Measurements from ENCODE around the gene SLC1A4. TPM values are rescaled to one million over a fixed set of nuclear protein-coding genes. Genes with fewer than 3 reads are reported as not detected.
"Not testable (repeated sequence)": the region's sequence is repeated elsewhere in the genome, so short reads cannot be mapped to it uniquely, and the experiment has no call there.

SLC1A4 gene
- total and polyA plus RNA-seq, 12 donors, result 13.0 to 196 (median 60.0) TPM

DNA sequence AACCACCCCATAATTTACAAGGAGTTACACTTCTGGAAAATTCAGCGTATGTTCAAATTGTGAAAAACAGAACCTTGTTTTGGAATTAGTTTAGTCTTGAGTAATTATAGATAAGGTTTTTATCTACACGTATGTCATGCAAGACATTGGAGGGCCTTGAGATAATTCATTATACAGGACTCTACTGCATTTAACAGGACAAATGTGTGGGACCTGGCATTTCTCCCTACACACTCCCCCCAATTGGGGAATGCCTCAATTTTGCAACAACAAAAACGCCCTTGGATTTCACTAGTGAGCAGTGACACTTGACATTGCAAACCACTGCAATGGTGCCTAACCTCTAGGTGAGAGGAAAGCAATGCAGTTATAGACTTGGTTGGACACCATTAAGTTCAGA lies 11.4 kb downstream of the SLC1A4 start:
- peak in 3 of 7 donors; percentile 48 to 65 (median 61) for DNase-seq
- peaks cover 13 to 66% of the 10 kb centered on the region in 2 donors for H3K4me1 ChIP-seq (replicated peaks in 1 of 2)
- 30 to 51% (median 36%) methylated on average over 3 of the region's 3 CpGs for WGBS, 4 donors
- H3K27me3 ChIP-seq, result no peaks in the 10 kb centered on the region
- TF ChIP-seq, protein P1, sequence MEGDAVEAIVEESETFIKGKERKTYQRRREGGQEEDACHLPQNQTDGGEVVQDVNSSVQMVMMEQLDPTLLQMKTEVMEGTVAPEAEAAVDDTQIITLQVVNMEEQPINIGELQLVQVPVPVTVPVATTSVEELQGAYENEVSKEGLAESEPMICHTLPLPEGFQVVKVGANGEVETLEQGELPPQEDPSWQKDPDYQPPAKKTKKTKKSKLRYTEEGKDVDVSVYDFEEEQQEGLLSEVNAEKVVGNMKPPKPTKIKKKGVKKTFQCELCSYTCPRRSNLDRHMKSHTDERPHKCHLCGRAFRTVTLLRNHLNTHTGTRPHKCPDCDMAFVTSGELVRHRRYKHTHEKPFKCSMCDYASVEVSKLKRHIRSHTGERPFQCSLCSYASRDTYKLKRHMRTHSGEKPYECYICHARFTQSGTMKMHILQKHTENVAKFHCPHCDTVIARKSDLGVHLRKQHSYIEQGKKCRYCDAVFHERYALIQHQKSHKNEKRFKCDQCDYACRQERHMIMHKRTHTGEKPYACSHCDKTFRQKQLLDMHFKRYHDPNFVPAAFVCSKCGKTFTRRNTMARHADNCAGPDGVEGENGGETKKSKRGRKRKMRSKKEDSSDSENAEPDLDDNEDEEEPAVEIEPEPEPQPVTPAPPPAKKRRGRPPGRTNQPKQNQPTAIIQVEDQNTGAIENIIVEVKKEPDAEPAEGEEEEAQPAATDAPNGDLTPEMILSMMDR (IDR thresholded peaks at IDR 0.05), result no peak
- TF ChIP-seq POLR2A (IDR thresholded peaks at IDR 0.05), result no peak
- no peaks in the 10 kb centered on the region for H3K9me3 ChIP-seq (replicated peaks in 1 of 3)
- intact Hi-C loops (cut with DNase I), result no loop called here
- peak overlapping the region in 4 of 5 donors; percentile 19 to 74 (median 36) for H3K27ac ChIP-seq
- H3K36me3 ChIP-seq (replicated peaks in 1 of 2), result no peaks in the 10 kb centered on the region
- no peak overlapping the region for H3K4me3 ChIP-seq

DNA sequence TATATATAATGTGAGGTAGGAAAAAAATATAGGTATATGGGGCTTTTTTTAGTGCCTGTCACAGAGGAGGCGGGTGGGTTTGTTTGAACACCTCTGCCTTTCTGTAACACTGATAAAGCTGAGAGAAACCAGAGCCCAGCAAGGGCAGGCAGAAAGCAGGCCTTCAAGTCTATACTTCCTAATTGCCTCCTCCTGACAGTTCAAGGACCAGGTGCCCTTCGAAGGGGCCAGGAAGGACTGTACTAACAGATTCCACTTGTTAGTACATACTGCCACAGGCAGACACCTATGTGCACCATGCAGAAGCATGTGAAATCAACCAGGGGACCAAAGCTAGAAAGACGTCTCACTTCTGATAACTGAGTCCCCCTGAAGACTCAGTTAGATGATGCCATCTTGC lies 13.8 kb downstream of the SLC1A4 start:
- peaks cover 13 to 54% of the 10 kb centered on the region in 2 donors for H3K4me1 ChIP-seq (replicated peaks in 1 of 2)
- H3K4me3 ChIP-seq, result no peak overlapping the region
- no peaks in the 10 kb centered on the region for H3K36me3 ChIP-seq (replicated peaks in 1 of 2)
- H3K27ac ChIP-seq, result peak overlapping the region in 3 of 5 donors; percentile 10 to 53 (median 47)
- DNase-seq, result peak in 1 of 7 donors; percentile 14
- H3K27me3 ChIP-seq, result no peaks in the 10 kb centered on the region
- WGBS, 4 donors, result 55 to 67% (median 60%) methylated on average over 3 of the region's 3 CpGs
- no peaks in the 10 kb centered on the region for H3K9me3 ChIP-seq (replicated peaks in 1 of 3)
- intact Hi-C loops (cut with DNase I), result no loop called here
- TF ChIP-seq, protein P1 (IDR thresholded peaks at IDR 0.05), result no peak
- no peak for TF ChIP-seq POLR2A (IDR thresholded peaks at IDR 0.05)

DNA sequence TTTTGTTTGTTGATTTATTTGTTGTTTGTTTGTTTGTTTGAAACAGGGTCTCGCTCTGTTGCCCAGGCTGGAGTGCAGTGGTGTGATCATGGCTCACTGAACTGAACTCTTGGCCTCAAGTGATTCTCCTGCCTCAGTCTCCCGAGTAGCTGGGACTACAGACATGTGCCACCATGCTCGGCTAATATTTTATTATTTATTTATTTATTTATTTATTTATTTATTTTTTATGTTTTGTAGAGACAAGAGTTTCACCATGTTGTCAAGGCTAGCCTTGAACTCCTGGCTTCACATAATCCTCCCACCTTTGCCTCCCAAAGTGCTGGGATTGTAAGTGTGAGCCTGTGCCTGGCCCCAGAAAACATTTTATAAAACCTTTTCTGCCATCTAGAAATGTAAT lies 15.0 kb downstream of the SLC1A4 start:
- DNase-seq; H3K27me3 ChIP-seq; intact Hi-C loops (cut with DNase I); H3K27ac ChIP-seq; H3K9me3 ChIP-seq (replicated peaks in 1 of 3); H3K4me3 ChIP-seq; H3K36me3 ChIP-seq (replicated peaks in 1 of 2): not testable (repeated sequence)
- WGBS, 4 donors, result 92 to 99% (median 96%) methylated on average over 3 of the region's 3 CpGs
- H3K4me1 ChIP-seq (replicated peaks in 1 of 2), result peaks cover 13 to 42% of the 10 kb centered on the region in 2 donors

DNA sequence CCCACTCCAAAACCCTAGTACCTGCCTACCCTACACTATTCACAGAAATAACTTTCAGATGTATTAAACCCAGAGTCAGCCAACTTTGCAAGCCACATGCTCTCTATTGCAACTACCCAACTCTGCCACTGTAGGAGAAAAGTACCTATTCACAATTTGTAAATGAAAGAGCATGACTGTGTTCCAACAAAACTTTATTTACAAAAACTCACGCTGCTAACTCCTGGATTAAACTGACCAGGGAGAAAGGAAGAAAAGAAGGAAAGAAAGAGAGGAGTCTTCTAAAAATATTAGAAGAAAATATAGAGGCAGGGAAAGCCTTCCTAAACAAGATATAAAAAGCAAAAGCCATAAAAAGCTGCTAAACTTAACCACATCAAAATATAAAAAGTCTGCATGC lies 24.6 kb downstream of the SLC1A4 start:
- Histone ChIP-seq H3K4me3 (no peak overlapping the region), H3K4me1 (replicated peaks in 1 of 2) (peaks cover 0 to 5% of the 10 kb centered on the region in 2 donors), H3K9me3 (replicated peaks in 1 of 3) (no peaks in the 10 kb centered on the region), H3K27ac (no peak overlapping the region), H3K36me3 (replicated peaks in 1 of 2) (peaks cover 0 to 63% of the 10 kb centered on the region in 2 donors), H3K27me3 (no peaks in the 10 kb centered on the region)
- WGBS, 4 donors, result 88 to 94% (median 91%) methylated on average over 1 of the region's 1 CpG
- TF ChIP-seq, protein P1 (IDR thresholded peaks at IDR 0.05), result no peak
- no peak for TF ChIP-seq POLR2A (IDR thresholded peaks at IDR 0.05)
- intact Hi-C loops (cut with DNase I), result no loop called here
- DNase-seq, result no peak

DNA sequence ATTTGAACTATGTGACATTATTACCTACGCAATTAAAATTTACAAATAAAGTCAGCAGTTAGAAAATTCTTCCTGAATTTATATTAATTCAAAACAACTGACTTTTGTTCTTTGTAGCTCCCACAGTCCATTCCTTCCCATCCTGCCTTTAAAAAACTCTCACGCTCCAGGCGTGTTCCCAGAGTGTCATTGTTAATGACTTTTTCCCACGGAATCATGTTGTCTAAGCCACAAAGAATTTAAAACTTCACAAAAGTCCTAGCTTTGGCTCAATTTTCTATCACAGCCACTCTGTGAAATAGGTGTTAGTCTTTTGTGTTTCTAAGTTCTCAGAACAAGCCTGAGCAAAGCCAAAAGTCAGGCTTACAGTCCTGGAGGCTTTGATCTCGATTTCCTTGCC lies 26.5 kb downstream of the SLC1A4 start:
- intact Hi-C loops (cut with DNase I), result no loop called here
- Histone ChIP-seq H3K27ac (no peak overlapping the region), H3K4me3 (no peak overlapping the region), H3K36me3 (replicated peaks in 1 of 2) (peaks cover 0 to 74% of the 10 kb centered on the region in 2 donors), H3K27me3 (no peaks in the 10 kb centered on the region), H3K4me1 (replicated peaks in 1 of 2) (peaks cover 0 to 11% of the 10 kb centered on the region in 2 donors), H3K9me3 (replicated peaks in 1 of 3) (no peaks in the 10 kb centered on the region)
- no peak for TF ChIP-seq POLR2A (IDR thresholded peaks at IDR 0.05)
- TF ChIP-seq, protein P1 (IDR thresholded peaks at IDR 0.05), result no peak
- WGBS, 4 donors, result 85 to 92% (median 89%) methylated on average over 5 of the region's 5 CpGs
- DNase-seq, result no peak

Measured in adrenal gland (tissue), 12 donors.